Natural killer cell (primary cell): Measurements from ENCODE around the gene HECTD4. TPM values are rescaled to one million over a fixed set of nuclear protein-coding genes. Genes with fewer than 3 reads are reported as not detected.

Source experiments
- ATAC-seq, 3 donors: fragments of 150-1000 bp in 2 of 3; fragments of 200-7000 bp in 1 of 3; cut with Tn5 transposase; 1 replicate in 1 of 3; 2 replicates in 2 of 3; pipeline ENCODE4 v1.10.0; 2021; ENCODE audit warnings: mild to moderate bottlenecking in 2 of 3, moderate library complexity in 2 of 3
- DNase-seq, 2 donors: peaks; one replicate each; pipeline versions ENCODE4 v3.0.0 to v3.0.0-alpha.2; 2013 to 2021; ENCODE audit warnings: mixed read lengths in 1 of 2
- H3K27ac ChIP-seq: one replicate; pipeline ENCODE4 v1.5.1; 2013; ENCODE audit warnings: mild to moderate bottlenecking, low read length
- H3K27me3 ChIP-seq: one replicate; pipeline ENCODE4 v1.6.1; 2013; ENCODE audit warnings: low read length; ENCODE audit not compliant: control insufficient read depth, insufficient read depth
- H3K36me3 ChIP-seq: one replicate; pipeline ENCODE4 v1.6.1; 2013; ENCODE audit warnings: low read length; ENCODE audit not compliant: control insufficient read depth, insufficient read depth
- H3K4me1 ChIP-seq: one replicate; pipeline ENCODE4 v1.6.1; 2013; ENCODE audit warnings: low read length; ENCODE audit not compliant: control insufficient read depth, insufficient read depth
- H3K4me3 ChIP-seq: one replicate; pipeline ENCODE4 v1.5.1; 2013; ENCODE audit warnings: low read length
- H3K9me3 ChIP-seq: one replicate; pipeline ENCODE4 v1.6.1; 2013; ENCODE audit warnings: low read length; ENCODE audit not compliant: control insufficient read depth, insufficient read depth
- H3K27ac Mint-ChIP-seq, 2 donors: one replicate each; pipeline ENCODE4 v1.8.0; 2022; ENCODE audit warnings: mild to moderate bottlenecking in 2 of 2, mixed read lengths in 2 of 2, moderate library complexity in 1 of 2
- H3K27me3 Mint-ChIP-seq, 2 donors: one replicate each; pipeline ENCODE4 v1.8.0; 2022; ENCODE audit warnings: low read depth in 2 of 2, mixed read lengths in 2 of 2
- H3K36me3 Mint-ChIP-seq: one replicate; pipeline ENCODE4 v1.8.0; 2022; ENCODE audit warnings: mixed read lengths
- H3K4me1 Mint-ChIP-seq, 2 donors: one replicate each; pipeline ENCODE4 v1.8.0; 2022; ENCODE audit warnings: mixed read lengths in 2 of 2
- H3K4me3 Mint-ChIP-seq: one replicate; pipeline ENCODE4 v1.8.0; 2022; ENCODE audit warnings: mild to moderate bottlenecking, moderate library complexity, mixed read lengths
- H3K9me3 Mint-ChIP-seq, 2 donors: one replicate each; pipeline ENCODE4 v1.8.0; 2022; ENCODE audit warnings: mixed read lengths in 2 of 2
- WGBS: methylation state at CpG from one replicate; pipeline ENCODE4 v1.1.7; 2013; ENCODE audit warnings: missing lambda C conversion rate; ENCODE audit not compliant: insufficient coverage; 5-methylcytosine and 5-hydroxymethylcytosine counted together
- intact Hi-C: fragments of 100-400 bp; cut with micrococcal nuclease; formaldehyde crosslinking; loops from one replicate; pipeline ENCODE4 v1.14.2; 2022
- total RNA-seq, 4 donors: library from RNA; stranded (reverse); fragments of 120-200 nt in 1 of 4; gene quantifications; one replicate each; pipeline versions ENCODE4 v1.2.3 to v1.2.4, GENCODE V29; 2013 to 2022
- TF ChIP-seq, protein P1 (sequence below): fragments of 200-600 bp; IDR thresholded peaks from one replicate; pipeline ENCODE4 v1.8.0; 2022; ENCODE audit warnings: antibody characterized with exemption

HECTD4 gene
- total RNA-seq, 3 donors from 2014 or later (not counting 1 experiment from before 2014, with no cell fraction given), result 66.9 to 82.6 (median 79.2) TPM

DNA sequence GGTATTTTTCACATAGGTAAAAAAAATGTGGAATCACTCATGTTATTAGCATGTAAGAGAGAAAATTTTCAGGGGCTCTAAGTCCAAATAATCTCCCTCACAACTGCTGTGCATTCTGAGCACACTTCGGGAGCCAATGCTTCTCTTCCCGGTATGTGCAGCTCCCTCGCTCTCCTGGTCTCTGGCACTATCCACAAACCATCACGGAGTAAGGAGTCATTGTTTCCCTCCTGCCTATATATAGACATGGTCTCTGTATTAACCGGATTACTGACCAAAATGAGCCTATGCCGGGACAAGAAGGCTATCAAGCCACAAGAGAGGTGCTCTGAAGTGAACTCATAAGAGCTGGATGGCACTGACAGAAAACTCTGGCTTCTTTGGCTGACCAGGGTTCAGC lies 13.4 kb downstream of the HECTD4 start:
- H3K9me3 Mint-ChIP-seq, result no peaks in the 10 kb centered on the region
- peaks cover 7 to 16% of the 10 kb centered on the region in 2 donors for H3K4me1 Mint-ChIP-seq
- H3K36me3 Mint-ChIP-seq, result no peaks in the 10 kb centered on the region
- Histone ChIP-seq H3K4me1 (no peaks in the 10 kb centered on the region), H3K36me3 (no peaks in the 10 kb centered on the region), H3K27me3 (no peaks in the 10 kb centered on the region), H3K27ac (no peak overlapping the region), H3K4me3 (no peak overlapping the region), H3K9me3 (no peaks in the 10 kb centered on the region)
- TF ChIP-seq, protein P1, sequence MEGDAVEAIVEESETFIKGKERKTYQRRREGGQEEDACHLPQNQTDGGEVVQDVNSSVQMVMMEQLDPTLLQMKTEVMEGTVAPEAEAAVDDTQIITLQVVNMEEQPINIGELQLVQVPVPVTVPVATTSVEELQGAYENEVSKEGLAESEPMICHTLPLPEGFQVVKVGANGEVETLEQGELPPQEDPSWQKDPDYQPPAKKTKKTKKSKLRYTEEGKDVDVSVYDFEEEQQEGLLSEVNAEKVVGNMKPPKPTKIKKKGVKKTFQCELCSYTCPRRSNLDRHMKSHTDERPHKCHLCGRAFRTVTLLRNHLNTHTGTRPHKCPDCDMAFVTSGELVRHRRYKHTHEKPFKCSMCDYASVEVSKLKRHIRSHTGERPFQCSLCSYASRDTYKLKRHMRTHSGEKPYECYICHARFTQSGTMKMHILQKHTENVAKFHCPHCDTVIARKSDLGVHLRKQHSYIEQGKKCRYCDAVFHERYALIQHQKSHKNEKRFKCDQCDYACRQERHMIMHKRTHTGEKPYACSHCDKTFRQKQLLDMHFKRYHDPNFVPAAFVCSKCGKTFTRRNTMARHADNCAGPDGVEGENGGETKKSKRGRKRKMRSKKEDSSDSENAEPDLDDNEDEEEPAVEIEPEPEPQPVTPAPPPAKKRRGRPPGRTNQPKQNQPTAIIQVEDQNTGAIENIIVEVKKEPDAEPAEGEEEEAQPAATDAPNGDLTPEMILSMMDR, result no peak
- WGBS, result 97% methylated on average over 6 of the region's 6 CpGs
- no peak overlapping the region for H3K4me3 Mint-ChIP-seq
- H3K27ac Mint-ChIP-seq, result no peak overlapping the region
- H3K27me3 Mint-ChIP-seq, result no peaks in the 10 kb centered on the region
- intact Hi-C loops, result no loop called here
- no peak for ATAC-seq
- DNase-seq, result no peak

GRCh38 chr12:112367965-112368364 lies 14.3 kb downstream of the HECTD4 start:
- ATAC-seq (no peak), DNase-seq (no peak)
- Mint-ChIP-seq H3K4me1 (peaks cover 7 to 20% of the 10 kb centered on the region in 2 donors), H3K27ac (no peak overlapping the region), H3K36me3 (no peaks in the 10 kb centered on the region), H3K27me3 (no peaks in the 10 kb centered on the region), H3K9me3 (no peaks in the 10 kb centered on the region), H3K4me3 (no peak overlapping the region)
- no peak overlapping the region for H3K4me3 ChIP-seq
- H3K9me3 ChIP-seq, result no peaks in the 10 kb centered on the region
- WGBS, result 90% methylated on average over 2 of the region's 3 CpGs
- H3K27ac ChIP-seq, result no peak overlapping the region
- TF ChIP-seq, protein P1, result no peak
- no peaks in the 10 kb centered on the region for H3K36me3 ChIP-seq
- intact Hi-C loops, result no loop called here
- no peaks in the 10 kb centered on the region for H3K27me3 ChIP-seq
- no peaks in the 10 kb centered on the region for H3K4me1 ChIP-seq

DNA sequence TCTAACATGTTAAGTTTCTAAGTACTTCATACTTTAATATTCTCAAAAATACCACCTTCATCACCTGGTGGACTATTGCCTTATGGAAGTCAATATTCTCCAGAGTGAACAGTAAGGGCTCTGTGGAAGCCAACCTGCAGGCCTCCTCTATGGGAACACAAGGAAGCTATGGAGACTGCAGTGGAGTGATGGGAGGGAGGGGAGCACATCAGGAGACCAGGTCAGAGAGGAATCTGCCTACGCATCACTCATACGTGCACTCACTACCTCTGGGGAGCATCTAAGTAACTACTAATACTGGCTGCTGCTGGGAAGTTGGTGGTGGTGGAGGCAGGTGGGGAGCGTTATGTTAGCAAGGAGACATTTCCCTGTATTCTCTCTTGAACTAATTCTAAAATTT lies 19.9 kb downstream of the HECTD4 start:
- intact Hi-C loops, result no loop called here
- Mint-ChIP-seq H3K4me3 (no peak overlapping the region), H3K27me3 (no peaks in the 10 kb centered on the region), H3K36me3 (no peaks in the 10 kb centered on the region), H3K4me1 (peaks cover 5 to 21% of the 10 kb centered on the region in 2 donors), H3K27ac (no peak overlapping the region), H3K9me3 (no peaks in the 10 kb centered on the region)
- ATAC-seq, result no peak
- TF ChIP-seq, protein P1, result no peak
- H3K4me1 ChIP-seq, result no peaks in the 10 kb centered on the region
- no peaks in the 10 kb centered on the region for H3K27me3 ChIP-seq
- H3K27ac ChIP-seq, result no peak overlapping the region
- no peak for DNase-seq
- H3K36me3 ChIP-seq, result no peaks in the 10 kb centered on the region
- no peak overlapping the region for H3K4me3 ChIP-seq
- 100% methylated on average over 2 of the region's 3 CpGs for WGBS
- H3K9me3 ChIP-seq, result no peaks in the 10 kb centered on the region

DNA sequence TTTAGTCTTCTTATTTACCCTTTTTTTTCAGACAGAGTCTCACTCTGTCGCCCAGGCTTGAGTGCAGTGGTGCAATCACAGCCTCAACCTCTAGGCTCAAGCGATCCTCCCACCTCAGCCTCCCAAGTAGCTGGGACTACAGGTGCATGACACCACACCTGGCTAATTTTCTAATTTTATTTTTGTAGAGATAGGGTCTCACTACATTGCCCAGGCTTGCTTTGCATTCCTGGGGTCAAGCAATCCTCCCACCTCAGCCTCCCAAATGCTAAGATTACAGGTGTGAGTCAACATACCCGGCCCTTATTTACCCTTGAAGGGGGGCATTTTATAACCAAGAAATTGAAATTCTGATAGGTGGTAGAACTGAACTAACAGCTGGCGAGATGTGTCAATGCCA lies 21.0 kb downstream of the HECTD4 start:
- no peak for DNase-seq
- WGBS, result 84% methylated on average over 4 of the region's 4 CpGs
- H3K27ac Mint-ChIP-seq, result no peak overlapping the region
- no peak overlapping the region for H3K4me3 Mint-ChIP-seq
- H3K9me3 Mint-ChIP-seq, result no peaks in the 10 kb centered on the region
- Histone ChIP-seq H3K36me3 (no peaks in the 10 kb centered on the region), H3K27me3 (no peaks in the 10 kb centered on the region), H3K4me1 (no peaks in the 10 kb centered on the region), H3K9me3 (no peaks in the 10 kb centered on the region), H3K4me3 (no peak overlapping the region), H3K27ac (no peak overlapping the region)
- peaks cover 10 to 29% of the 10 kb centered on the region in 2 donors for H3K4me1 Mint-ChIP-seq
- ATAC-seq, result no peak
- no peaks in the 10 kb centered on the region for H3K36me3 Mint-ChIP-seq
- TF ChIP-seq, protein P1, result no peak
- intact Hi-C loops, result no loop called here
- no peaks in the 10 kb centered on the region for H3K27me3 Mint-ChIP-seq
